Fibroblast of lung (primary cell): ENCODE measurements around the gene TAF1C. TPM values are rescaled to one million over a fixed set of nuclear protein-coding genes. Genes with fewer than 3 reads are reported as not detected.

Experiments
- DNase-seq, 2 donors: peaks; one replicate each; pipeline versions ENCODE4 v3.0.0 to v3.0.0-alpha.2; 2010; ENCODE audit warnings: low read depth in 2 of 2
- H2AFZ ChIP-seq: 2 replicates; pipeline ENCODE4 v1.5.1; 2012; ENCODE audit warnings: low read length, control low read depth, inconsistent platforms
- H3K27ac ChIP-seq: 2 replicates; pipeline ENCODE4 v1.5.1; 2011; ENCODE audit warnings: low read length, control low read depth; ENCODE audit not compliant: insufficient read depth
- H3K27me3 ChIP-seq: 2 replicates; pipeline ENCODE4 v1.5.1; 2011; ENCODE audit warnings: mild to moderate bottlenecking, low read length; ENCODE audit not compliant: control insufficient read depth, insufficient read depth
- H3K36me3 ChIP-seq: 2 replicates; pipeline ENCODE4 v1.5.1; 2011; ENCODE audit warnings: low read length; ENCODE audit not compliant: control insufficient read depth, insufficient read depth
- H3K4me1 ChIP-seq: 2 replicates; pipeline ENCODE4 v1.5.1; 2011; ENCODE audit warnings: low read length; ENCODE audit not compliant: control insufficient read depth, insufficient read depth; ENCODE audit errors: extremely low read depth
- H3K4me2 ChIP-seq: 2 replicates; pipeline ENCODE4 v1.5.1; 2011; ENCODE audit warnings: low read length, control low read depth; ENCODE audit not compliant: insufficient read depth; ENCODE audit errors: extremely low read depth
- H3K4me3 ChIP-seq, 4 experiments: fragments of 200-600 bp in 1 of 4; sonication (generic) in 1 of 4; replicated peaks in 1 of 4; 2 replicates each; pipeline ENCODE4 v1.5.1; 2011 to 2016; ENCODE audit warnings: low read length in 4 of 4, low read depth in 3 of 4, mild to moderate bottlenecking in 3 of 4, control low read depth in 2 of 4, inconsistent platforms in 1 of 4, mixed read lengths in 1 of 4; ENCODE audit not compliant: insufficient read depth in 1 of 4; ENCODE audit errors: control extremely low read depth in 1 of 4
- H3K79me2 ChIP-seq: 2 replicates; pipeline ENCODE4 v1.5.1; 2012; ENCODE audit warnings: mild to moderate bottlenecking, low read length, inconsistent platforms; ENCODE audit not compliant: control insufficient read depth, insufficient read depth
- H3K9ac ChIP-seq: 2 replicates; pipeline ENCODE4 v1.5.1; 2011; ENCODE audit warnings: mild to moderate bottlenecking, low read length, control low read depth; ENCODE audit not compliant: insufficient read depth
- H3K9me3 ChIP-seq: 2 replicates; pipeline ENCODE4 v1.5.1; 2012; ENCODE audit warnings: low read depth, low read length; ENCODE audit not compliant: control insufficient read depth, insufficient read depth
- H4K20me1 ChIP-seq: 2 replicates; pipeline ENCODE4 v1.5.1; 2011; ENCODE audit warnings: low read length; ENCODE audit not compliant: control insufficient read depth, insufficient read depth; ENCODE audit errors: extremely low read depth
- EZH2 ChIP-seq: IDR thresholded peaks from 2 replicates; pipeline ENCODE4 v1.5.1; 2012; ENCODE audit warnings: low read length, control low read depth, mild to moderate bottlenecking; ENCODE audit errors: missing control alignments
- polyA plus RNA-seq, 2 donors: library from polyadenylated mRNA; depleted of rRNA in 1 of 2; stranded (reverse) in 1 of 2; unstranded in 1 of 2; fragments of >200 nt; gene quantifications; 2 replicates each; pipeline ENCODE4 v1.2.1, GENCODE V29; 2011 to 2012; ENCODE audit warnings: missing spikeins in 1 of 2
- total RNA-seq: library from RNA; depleted of rRNA; stranded (reverse); fragments of >200 nt; gene quantifications from 2 replicates; pipeline ENCODE4 v1.2.1, GENCODE V29; 2014
- TF ChIP-seq, protein P1 (sequence below), 2 donors: IDR thresholded peaks in 1 of 2; conservative IDR thresholded peaks in 1 of 2; 1 replicate in 1 of 2; 2 replicates in 1 of 2; pipeline ENCODE4 v1.5.1; 2011 to 2012; ENCODE audit warnings: low read length in 2 of 2, control low read depth in 1 of 2, inconsistent platforms in 1 of 2, low read depth in 1 of 2, mild to moderate bottlenecking in 1 of 2

Gene TAF1C
- total and polyA plus RNA-seq, 2 donors (not counting 1 experiment from before 2014, with no cell fraction given) = 9.3 to 12.9 TPM

DNA sequence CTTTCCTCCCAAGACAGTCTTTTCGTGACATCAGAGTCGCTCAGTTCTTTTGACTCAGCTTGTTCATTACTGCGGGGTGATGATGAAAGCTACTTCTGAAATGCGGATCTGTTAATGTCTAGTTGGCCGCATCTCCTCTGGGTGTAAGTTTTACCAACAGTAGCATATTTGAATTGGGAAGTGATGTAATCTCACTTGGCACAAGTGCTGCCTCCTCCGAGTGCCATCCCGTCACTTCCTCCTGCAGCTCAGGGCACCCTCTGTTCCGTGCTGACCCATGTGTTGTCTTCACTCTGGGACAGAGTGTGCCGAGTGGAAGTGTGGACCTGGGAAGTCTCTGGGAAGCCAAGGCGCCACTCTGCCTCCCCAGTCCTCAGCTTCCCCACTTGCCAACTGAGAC is 13.0 kb upstream of the TAF1C start:
- H2AFZ ChIP-seq = no peak overlapping the region
- no peak overlapping the region for H3K4me3 ChIP-seq
- no peaks in the 10 kb centered on the region for H3K9me3 ChIP-seq
- no peaks in the 10 kb centered on the region for H3K79me2 ChIP-seq
- no peak for DNase-seq
- H3K4me2 ChIP-seq = no peak overlapping the region
- peaks cover 7% of the 10 kb centered on the region for H3K27me3 ChIP-seq
- no peaks in the 10 kb centered on the region for H4K20me1 ChIP-seq
- H3K9ac ChIP-seq = no peak overlapping the region
- no peaks in the 10 kb centered on the region for H3K36me3 ChIP-seq
- no peak overlapping the region for H3K27ac ChIP-seq
- no peaks in the 10 kb centered on the region for H3K4me1 ChIP-seq
- TF ChIP-seq, protein P1, sequence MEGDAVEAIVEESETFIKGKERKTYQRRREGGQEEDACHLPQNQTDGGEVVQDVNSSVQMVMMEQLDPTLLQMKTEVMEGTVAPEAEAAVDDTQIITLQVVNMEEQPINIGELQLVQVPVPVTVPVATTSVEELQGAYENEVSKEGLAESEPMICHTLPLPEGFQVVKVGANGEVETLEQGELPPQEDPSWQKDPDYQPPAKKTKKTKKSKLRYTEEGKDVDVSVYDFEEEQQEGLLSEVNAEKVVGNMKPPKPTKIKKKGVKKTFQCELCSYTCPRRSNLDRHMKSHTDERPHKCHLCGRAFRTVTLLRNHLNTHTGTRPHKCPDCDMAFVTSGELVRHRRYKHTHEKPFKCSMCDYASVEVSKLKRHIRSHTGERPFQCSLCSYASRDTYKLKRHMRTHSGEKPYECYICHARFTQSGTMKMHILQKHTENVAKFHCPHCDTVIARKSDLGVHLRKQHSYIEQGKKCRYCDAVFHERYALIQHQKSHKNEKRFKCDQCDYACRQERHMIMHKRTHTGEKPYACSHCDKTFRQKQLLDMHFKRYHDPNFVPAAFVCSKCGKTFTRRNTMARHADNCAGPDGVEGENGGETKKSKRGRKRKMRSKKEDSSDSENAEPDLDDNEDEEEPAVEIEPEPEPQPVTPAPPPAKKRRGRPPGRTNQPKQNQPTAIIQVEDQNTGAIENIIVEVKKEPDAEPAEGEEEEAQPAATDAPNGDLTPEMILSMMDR (conservative IDR thresholded peaks at IDR 0.05 in 1 of 2, IDR thresholded peaks at IDR 0.05 in 1 of 2; ENCODE audit: low read depth in 1 of 2, low read length in 2 of 2) = no peak
- TF ChIP-seq EZH2 = no peak

DNA sequence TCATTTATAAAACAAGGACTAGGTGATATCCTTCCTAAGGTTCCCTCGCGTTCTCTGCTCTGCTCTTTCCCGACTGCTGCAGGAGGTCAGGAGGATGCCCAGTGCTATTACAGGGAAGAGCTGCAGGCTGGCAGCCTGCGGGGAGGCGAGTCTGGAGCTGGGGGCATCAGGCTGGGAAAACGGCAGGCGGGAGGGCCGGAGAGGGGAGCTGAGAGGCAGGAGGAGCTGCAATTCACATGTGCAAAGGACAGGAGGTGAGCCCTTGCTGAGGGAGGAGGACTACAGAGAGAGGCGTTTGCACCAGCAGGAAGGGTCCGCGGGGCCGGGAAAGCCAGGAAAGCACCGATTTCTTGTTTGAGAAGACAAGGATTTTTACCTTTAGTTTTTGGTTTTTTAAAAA is 12.2 kb upstream of the TAF1C start:
- no peak for TF ChIP-seq EZH2
- TF ChIP-seq, protein P1 (conservative IDR thresholded peaks at IDR 0.05 in 1 of 2, IDR thresholded peaks at IDR 0.05 in 1 of 2; ENCODE audit: low read depth in 1 of 2, low read length in 2 of 2) = no peak
- H2AFZ ChIP-seq = no peak overlapping the region
- no peak overlapping the region for H3K4me2 ChIP-seq
- H3K9ac ChIP-seq = no peak overlapping the region
- no peaks in the 10 kb centered on the region for H4K20me1 ChIP-seq
- H3K79me2 ChIP-seq = no peaks in the 10 kb centered on the region
- no peak for DNase-seq
- peaks cover 9% of the 10 kb centered on the region for H3K27me3 ChIP-seq
- H3K36me3 ChIP-seq = no peaks in the 10 kb centered on the region
- H3K9me3 ChIP-seq = no peaks in the 10 kb centered on the region
- no peak overlapping the region for H3K27ac ChIP-seq
- no peaks in the 10 kb centered on the region for H3K4me1 ChIP-seq
- H3K4me3 ChIP-seq = no peak overlapping the region

DNA sequence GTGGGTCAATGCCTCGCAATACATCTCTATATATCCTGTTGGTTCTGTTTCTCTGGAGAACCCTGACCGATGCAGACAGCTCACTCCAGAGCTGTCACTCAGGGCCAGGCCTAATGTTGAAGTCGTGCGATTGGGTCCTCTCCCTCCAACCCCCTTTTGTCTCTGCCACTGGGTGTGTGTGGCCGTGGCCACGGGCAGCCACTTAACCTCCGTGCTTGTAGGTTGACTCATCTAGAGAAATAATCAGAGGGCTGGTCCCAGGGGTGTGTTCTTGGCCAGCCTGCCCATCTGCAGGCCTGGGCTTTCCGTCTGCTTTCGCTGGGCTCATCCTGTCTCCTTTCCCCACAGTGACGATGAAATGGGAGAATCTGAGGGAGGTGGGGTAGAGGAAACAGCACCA is 11.5 kb upstream of the TAF1C start:
- TF ChIP-seq, protein P1 (conservative IDR thresholded peaks at IDR 0.05 in 1 of 2, IDR thresholded peaks at IDR 0.05 in 1 of 2; ENCODE audit: low read depth in 1 of 2, low read length in 2 of 2) = no peak
- no peak for TF ChIP-seq EZH2
- Histone ChIP-seq H2AFZ (no peak overlapping the region), H3K27me3 (peaks cover 11% of the 10 kb centered on the region), H3K4me3 (no peak overlapping the region), H3K4me1 (no peaks in the 10 kb centered on the region), H3K4me2 (no peak overlapping the region), H3K9ac (no peak overlapping the region), H3K79me2 (no peaks in the 10 kb centered on the region), H3K36me3 (no peaks in the 10 kb centered on the region), H3K27ac (no peak overlapping the region), H4K20me1 (no peaks in the 10 kb centered on the region), H3K9me3 (no peaks in the 10 kb centered on the region)
- DNase-seq = peak; percentile 49 to 81
